Activated T-cell treated with anti-CD3 and anti-CD28 coated beads, Interleukin-2, amount 50 U/mL, for 72 hours (primary cell): Measurements from ENCODE around the gene MAP3K5. TPM values are rescaled to one million over a fixed set of nuclear protein-coding genes. Genes with fewer than 3 reads are reported as not detected.
"Not testable (repeated sequence)": the region's sequence is repeated elsewhere in the genome, so short reads cannot be mapped to it uniquely, and the experiment has no call there.

ENCODE experiments used
- ATAC-seq, 2 donors: fragments of 150-1000 bp; cut with Tn5 transposase; replicated peaks in 1 of 2; 2 replicates each; pipeline ENCODE4 v1.10.0; 2021; ENCODE audit warnings: moderate library complexity in 2 of 2, mild to moderate bottlenecking in 1 of 2
- DNase-seq, 2 donors: peaks; one replicate each; pipeline ENCODE4 v3.0.0; 2021 to 2022; ENCODE audit warnings: mixed read lengths in 1 of 2
- H3K27ac Mint-ChIP-seq: one replicate; pipeline ENCODE4 v1.8.0; 2022; ENCODE audit warnings: mild to moderate bottlenecking, moderate library complexity, mixed read lengths
- H3K27me3 Mint-ChIP-seq: one replicate; pipeline ENCODE4 v1.8.0; 2022; ENCODE audit warnings: low read depth, mixed read lengths
- H3K36me3 Mint-ChIP-seq, 2 donors: one replicate each; pipeline ENCODE4 v1.8.0; 2022; ENCODE audit warnings: mixed read lengths in 2 of 2, mild to moderate bottlenecking in 1 of 2; ENCODE audit not compliant: insufficient read depth in 2 of 2
- H3K4me1 Mint-ChIP-seq: one replicate; pipeline ENCODE4 v1.8.0; 2022; ENCODE audit warnings: low read depth, mixed read lengths
- H3K4me3 Mint-ChIP-seq, 2 donors: one replicate each; pipeline ENCODE4 v1.8.0; 2022; ENCODE audit warnings: mild to moderate bottlenecking in 2 of 2, mixed read lengths in 2 of 2, moderate library complexity in 2 of 2
- H3K9me3 Mint-ChIP-seq, 2 donors: one replicate each; pipeline ENCODE4 v1.8.0; 2022; ENCODE audit warnings: mixed read lengths in 2 of 2
- total RNA-seq, 2 donors: library from RNA; stranded (reverse); gene quantifications; one replicate each; pipeline ENCODE4 v1.2.3, GENCODE V29; 2022

The MAP3K5 gene, protein sequence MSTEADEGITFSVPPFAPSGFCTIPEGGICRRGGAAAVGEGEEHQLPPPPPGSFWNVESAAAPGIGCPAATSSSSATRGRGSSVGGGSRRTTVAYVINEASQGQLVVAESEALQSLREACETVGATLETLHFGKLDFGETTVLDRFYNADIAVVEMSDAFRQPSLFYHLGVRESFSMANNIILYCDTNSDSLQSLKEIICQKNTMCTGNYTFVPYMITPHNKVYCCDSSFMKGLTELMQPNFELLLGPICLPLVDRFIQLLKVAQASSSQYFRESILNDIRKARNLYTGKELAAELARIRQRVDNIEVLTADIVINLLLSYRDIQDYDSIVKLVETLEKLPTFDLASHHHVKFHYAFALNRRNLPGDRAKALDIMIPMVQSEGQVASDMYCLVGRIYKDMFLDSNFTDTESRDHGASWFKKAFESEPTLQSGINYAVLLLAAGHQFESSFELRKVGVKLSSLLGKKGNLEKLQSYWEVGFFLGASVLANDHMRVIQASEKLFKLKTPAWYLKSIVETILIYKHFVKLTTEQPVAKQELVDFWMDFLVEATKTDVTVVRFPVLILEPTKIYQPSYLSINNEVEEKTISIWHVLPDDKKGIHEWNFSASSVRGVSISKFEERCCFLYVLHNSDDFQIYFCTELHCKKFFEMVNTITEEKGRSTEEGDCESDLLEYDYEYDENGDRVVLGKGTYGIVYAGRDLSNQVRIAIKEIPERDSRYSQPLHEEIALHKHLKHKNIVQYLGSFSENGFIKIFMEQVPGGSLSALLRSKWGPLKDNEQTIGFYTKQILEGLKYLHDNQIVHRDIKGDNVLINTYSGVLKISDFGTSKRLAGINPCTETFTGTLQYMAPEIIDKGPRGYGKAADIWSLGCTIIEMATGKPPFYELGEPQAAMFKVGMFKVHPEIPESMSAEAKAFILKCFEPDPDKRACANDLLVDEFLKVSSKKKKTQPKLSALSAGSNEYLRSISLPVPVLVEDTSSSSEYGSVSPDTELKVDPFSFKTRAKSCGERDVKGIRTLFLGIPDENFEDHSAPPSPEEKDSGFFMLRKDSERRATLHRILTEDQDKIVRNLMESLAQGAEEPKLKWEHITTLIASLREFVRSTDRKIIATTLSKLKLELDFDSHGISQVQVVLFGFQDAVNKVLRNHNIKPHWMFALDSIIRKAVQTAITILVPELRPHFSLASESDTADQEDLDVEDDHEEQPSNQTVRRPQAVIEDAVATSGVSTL (N-terminal part only)
- total RNA-seq, result 10 to 100 TPM; 12.8 to 18.5 TPM

DNA sequence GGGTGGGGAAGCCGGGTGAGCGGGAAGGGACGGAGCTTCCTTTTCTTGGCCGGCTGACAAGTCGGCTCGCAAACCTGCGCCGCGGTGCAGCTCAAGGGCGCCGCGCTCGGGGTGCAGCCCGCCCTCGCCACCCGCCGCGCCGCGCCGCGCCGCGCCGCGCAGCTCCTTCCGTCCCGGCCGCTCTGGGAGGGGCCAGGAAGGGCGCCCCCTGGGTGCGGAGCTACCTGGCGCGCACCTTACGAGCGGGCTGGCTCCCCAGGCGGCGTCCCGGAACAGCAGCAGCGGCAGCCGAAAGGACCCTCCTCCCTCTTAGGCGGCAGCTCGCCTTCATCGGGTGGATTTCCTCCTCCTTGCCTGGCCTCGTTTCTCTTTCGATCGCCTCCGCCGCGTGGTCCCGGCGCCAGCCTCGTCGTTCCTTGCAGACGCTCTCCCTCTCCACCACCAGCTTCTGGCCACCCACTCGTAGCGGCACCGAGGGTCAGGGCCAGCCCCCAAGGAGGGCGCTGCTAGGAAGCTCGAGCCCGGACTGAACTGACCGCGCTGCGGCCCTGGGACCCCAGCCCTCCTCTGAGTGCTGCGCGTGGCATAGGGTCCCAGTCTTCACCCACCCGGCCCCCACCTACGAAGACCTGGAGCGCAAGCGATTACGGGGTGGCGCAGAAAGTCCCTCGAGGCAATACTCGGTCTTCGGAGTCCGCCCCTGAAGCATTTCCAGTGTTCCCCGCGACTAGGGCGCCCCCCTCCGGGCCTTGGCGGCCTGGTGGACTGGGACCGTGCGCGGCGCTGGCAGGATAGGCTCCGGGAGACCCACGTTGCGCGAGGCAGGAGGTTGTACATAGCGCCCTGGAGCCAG is at the start of gene MAP3K5:
MAP3K5 (minus strand) TSS at position 68 of the 853 bp plus-strand sequence. CDS start 320 bp downstream, outside the sequence.
- DNase-seq, result peak; percentile 95 to 97

GRCh38 chr6:136840276-136841001 is 48.2 kb upstream of the MAP3K5 start:
- DNase-seq (no peak), ATAC-seq (no peak)
- H3K4me3 Mint-ChIP-seq, result no peak overlapping the region
- H3K36me3 Mint-ChIP-seq, result no peaks in the 10 kb centered on the region
- no peaks in the 10 kb centered on the region for H3K4me1 Mint-ChIP-seq
- H3K9me3 Mint-ChIP-seq, result no peaks in the 10 kb centered on the region
- no peaks in the 10 kb centered on the region for H3K27me3 Mint-ChIP-seq
- H3K27ac Mint-ChIP-seq, result no peak overlapping the region

More for the DNA sequence above, at the start of gene MAP3K5:
- H3K27me3 Mint-ChIP-seq, result no peaks in the 10 kb centered on the region
- peak within 1 kb of the TSS; percentile 78 for H3K27ac Mint-ChIP-seq
- H3K4me3 Mint-ChIP-seq, result peak within 1 kb of the TSS; percentile 88 to 96
- H3K36me3 Mint-ChIP-seq, result peaks cover 3 to 8% of the 10 kb centered on the region in 2 donors
- peaks cover 43% of the 10 kb centered on the region for H3K4me1 Mint-ChIP-seq
- peak; percentile 80 to 82 for ATAC-seq
- H3K9me3 Mint-ChIP-seq, result no peaks in the 10 kb centered on the region

DNA sequence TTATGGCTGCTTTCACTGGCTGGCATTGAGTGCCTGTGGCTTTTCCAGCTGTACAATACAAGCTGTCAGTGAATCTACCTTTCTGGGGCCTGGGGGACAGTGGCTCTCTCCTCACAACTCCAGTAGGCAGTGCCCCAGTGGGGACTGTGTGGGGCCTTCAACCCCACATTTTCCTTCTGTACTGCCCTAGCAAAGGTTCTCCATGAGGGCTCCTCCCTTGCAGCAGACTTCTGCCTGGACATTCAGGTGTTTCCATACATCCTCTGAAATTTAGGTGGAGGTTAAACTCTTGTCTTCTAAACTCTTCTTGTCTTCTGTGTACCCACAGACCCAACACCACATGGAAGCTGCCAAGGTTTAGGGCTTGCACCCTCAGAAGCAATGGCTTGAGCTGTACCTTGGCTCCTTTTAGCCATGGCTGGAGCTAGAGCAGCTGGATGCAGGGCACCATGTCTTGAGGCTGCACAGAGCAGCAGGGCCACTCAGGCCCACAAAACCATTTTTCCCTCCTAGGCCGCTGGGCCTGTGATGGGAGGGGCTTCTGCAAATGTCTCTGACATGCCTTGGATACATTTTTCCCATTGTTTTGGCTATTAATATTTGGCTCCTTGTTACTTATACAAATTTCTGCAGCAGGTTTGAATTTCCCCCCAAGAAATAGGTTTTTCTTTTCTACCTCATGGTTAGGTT is 39.7 kb upstream of the MAP3K5 start:
- Mint-ChIP-seq H3K27me3 (no peaks in the 10 kb centered on the region), H3K27ac (no peak overlapping the region), H3K36me3 (peaks cover 15 to 29% of the 10 kb centered on the region in 2 donors), H3K4me1 (no peaks in the 10 kb centered on the region), H3K9me3 (peaks cover 4 to 6% of the 10 kb centered on the region in 2 donors), H3K4me3 (no peak overlapping the region)
- ATAC-seq (no peak), DNase-seq (no peak)

- no peak overlapping the region for H3K4me3 Mint-ChIP-seq
- ATAC-seq (no peak), DNase-seq (no peak)
- peaks cover 7 to 20% of the 10 kb centered on the region in 2 donors for H3K36me3 Mint-ChIP-seq
- H3K27ac Mint-ChIP-seq, result no peak overlapping the region
- H3K9me3 Mint-ChIP-seq, result peaks cover 2 to 3% of the 10 kb centered on the region in 2 donors
- peaks cover 33% of the 10 kb centered on the region for H3K4me1 Mint-ChIP-seq
- no peaks in the 10 kb centered on the region for H3K27me3 Mint-ChIP-seq
Measured at GRCh38 chr6:136826216-136826615, 33.9 kb upstream of the MAP3K5 start.

GRCh38 chr6:136823128-136823660 is 30.9 kb upstream of the MAP3K5 start:
- DNase-seq, result no peak
- H3K27me3 Mint-ChIP-seq, result no peaks in the 10 kb centered on the region
- ATAC-seq, result no peak
- peaks cover 2 to 8% of the 10 kb centered on the region in 2 donors for H3K36me3 Mint-ChIP-seq
- no peaks in the 10 kb centered on the region for H3K9me3 Mint-ChIP-seq
- H3K4me1 Mint-ChIP-seq, result peaks cover 35% of the 10 kb centered on the region
- peak overlapping the region; percentile 96 to 100 for H3K4me3 Mint-ChIP-seq
- H3K27ac Mint-ChIP-seq, result peak overlapping the region; percentile 75

DNA sequence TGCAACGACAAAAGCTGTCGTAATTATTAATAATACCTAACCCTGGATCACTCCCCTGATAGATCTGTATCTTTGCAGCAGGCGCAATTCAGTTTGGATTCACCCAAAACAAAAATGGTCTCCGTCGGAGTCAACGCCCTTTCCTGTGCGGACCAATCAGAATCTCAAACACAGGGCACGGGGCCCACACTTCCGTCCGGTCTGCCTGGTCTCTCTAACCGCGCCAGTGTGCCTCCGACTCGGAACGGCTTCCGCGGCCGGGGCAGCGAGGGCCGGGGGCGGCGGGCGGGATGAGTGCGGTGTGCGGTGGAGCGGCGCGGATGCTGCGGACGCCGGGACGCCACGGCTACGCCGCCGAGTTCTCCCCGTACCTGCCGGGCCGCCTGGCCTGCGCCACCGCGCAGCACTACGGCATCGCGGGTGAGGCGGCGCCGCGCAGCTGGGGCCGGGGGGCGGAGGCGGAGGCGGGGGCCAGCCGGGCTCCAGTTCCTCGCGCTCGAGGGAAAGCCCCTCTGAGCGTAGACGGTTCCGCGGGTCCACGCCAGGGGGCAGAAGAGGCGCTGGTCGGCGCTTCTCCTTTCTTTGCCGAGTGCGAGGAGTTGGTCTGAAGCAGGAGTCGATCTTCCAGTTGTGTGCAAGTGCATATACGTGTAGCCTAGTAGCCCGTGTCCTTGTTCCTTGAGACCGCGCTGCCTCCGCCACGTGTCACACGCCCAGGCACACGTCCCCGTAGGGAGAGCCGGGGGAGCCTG is 30.3 kb upstream of the MAP3K5 start, which contains the start of gene PEX7:
PEX7 (plus strand) TSS at position 217 of the 752 bp plus-strand sequence; CDS start at position 291, 74 bp downstream.
- peaks cover 35% of the 10 kb centered on the region for H3K4me1 Mint-ChIP-seq
- peaks cover 2 to 8% of the 10 kb centered on the region in 2 donors for H3K36me3 Mint-ChIP-seq
- H3K9me3 Mint-ChIP-seq, result no peaks in the 10 kb centered on the region
- peak; percentile 96 for ATAC-seq
- H3K4me3 Mint-ChIP-seq, result peak within 1 kb of the TSS; percentile 96 to 100
- peak; percentile 89 to 91 for DNase-seq
- no peaks in the 10 kb centered on the region for H3K27me3 Mint-ChIP-seq
- H3K27ac Mint-ChIP-seq, result peak within 1 kb of the TSS; percentile 97

DNA sequence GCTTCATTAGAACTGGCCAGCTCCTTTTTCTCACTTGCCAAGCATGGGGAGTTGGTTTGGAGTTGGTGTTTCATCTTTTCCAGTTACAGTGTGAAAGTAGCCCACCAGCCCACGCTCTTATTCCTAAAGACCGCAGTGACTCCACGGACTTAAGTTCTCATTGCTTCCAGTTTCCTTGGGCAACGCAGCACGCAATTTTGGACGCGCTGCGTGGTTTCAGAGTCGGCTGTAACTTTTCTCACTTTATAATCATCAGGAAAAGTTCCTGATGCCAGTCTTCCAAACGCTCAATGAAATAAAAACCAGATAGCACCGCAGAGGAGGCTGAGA is 29.7 kb upstream of the MAP3K5 start:
- peak overlapping the region; percentile 97 for H3K27ac Mint-ChIP-seq
- DNase-seq (peak; percentile 20 to 35), ATAC-seq (peak; percentile 1 to 8)
- peak overlapping the region; percentile 96 to 100 for H3K4me3 Mint-ChIP-seq
- no peaks in the 10 kb centered on the region for H3K9me3 Mint-ChIP-seq
- H3K36me3 Mint-ChIP-seq, result peaks cover 2 to 8% of the 10 kb centered on the region in 2 donors
- H3K27me3 Mint-ChIP-seq, result no peaks in the 10 kb centered on the region
- H3K4me1 Mint-ChIP-seq, result peaks cover 35% of the 10 kb centered on the region

- Mint-ChIP-seq H3K4me3 (no peak overlapping the region), H3K4me1 (peaks cover 35% of the 10 kb centered on the region), H3K27ac (no peak overlapping the region), H3K36me3 (peaks cover 0 to 3% of the 10 kb centered on the region in 2 donors), H3K9me3 (no peaks in the 10 kb centered on the region), H3K27me3 (no peaks in the 10 kb centered on the region)
- no peak for ATAC-seq
- DNase-seq, result no peak
Measured at GRCh38 chr6:136820561-136820960, 28.3 kb upstream of the MAP3K5 start.

GRCh38 chr6:136816656-136817055 is 24.4 kb upstream of the MAP3K5 start:
- peaks cover 6% of the 10 kb centered on the region for H3K4me1 Mint-ChIP-seq

DNA sequence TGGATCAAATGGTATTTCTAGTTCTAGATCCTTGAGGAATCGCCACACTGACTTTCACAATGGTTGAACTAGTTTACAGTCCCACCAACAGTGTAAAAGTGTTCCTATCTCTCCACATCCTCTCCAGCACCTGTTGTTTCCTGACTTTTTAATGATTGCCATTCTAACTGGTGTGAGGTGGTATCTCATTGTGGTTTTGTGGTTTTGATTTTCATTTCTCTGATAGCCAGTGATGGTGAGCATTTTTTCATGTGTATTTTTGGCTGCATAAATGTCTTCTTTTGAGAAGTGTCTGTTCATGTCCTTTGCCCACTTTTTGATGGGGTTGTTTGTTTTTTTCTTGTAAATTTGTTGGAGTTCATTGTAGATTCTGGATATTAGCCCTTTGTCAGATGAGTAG is 23.3 kb upstream of the MAP3K5 start:
- not testable (repeated sequence) for DNase-seq, H3K27ac Mint-ChIP-seq, H3K4me3 Mint-ChIP-seq, H3K9me3 Mint-ChIP-seq, ATAC-seq, H3K4me1 Mint-ChIP-seq, H3K27me3 Mint-ChIP-seq, H3K36me3 Mint-ChIP-seq

More at GRCh38 chr6:136816656-136817055, 24.4 kb upstream of the MAP3K5 start:
- H3K27me3 Mint-ChIP-seq, result no peaks in the 10 kb centered on the region
- H3K4me3 Mint-ChIP-seq, result no peak overlapping the region
- H3K36me3 Mint-ChIP-seq, result peaks cover 0 to under 1% of the 10 kb centered on the region in 2 donors
- ATAC-seq (no peak), DNase-seq (no peak)
- no peaks in the 10 kb centered on the region for H3K9me3 Mint-ChIP-seq
- H3K27ac Mint-ChIP-seq, result no peak overlapping the region
